Thyroid gland (tissue), 4 donors: Measurements from ENCODE around the gene PPP3CA.

ENCODE experiments used
- POLR2A ChIP-seq, 2 donors: fragments of 450-650 bp; IDR thresholded peaks; one replicate each; pipeline ENCODE4 v1.6.1; 2017; ENCODE audit warnings: antibody characterized with exemption in 2 of 2, mild to moderate bottlenecking in 2 of 2, moderate library complexity in 1 of 2
- TF ChIP-seq, protein P1 (sequence below), 6 experiments: fragments of 200-600 bp in 3 of 6; fragments of 450-650 bp in 3 of 6; sonication (generic) in 3 of 6; IDR thresholded peaks; one replicate each; pipeline ENCODE4 v1.5.1; 2016 to 2019; ENCODE audit warnings: antibody characterized with exemption in 6 of 6, mild to moderate bottlenecking in 2 of 6, inconsistent platforms in 1 of 6, moderate library complexity in 1 of 6

DNA sequence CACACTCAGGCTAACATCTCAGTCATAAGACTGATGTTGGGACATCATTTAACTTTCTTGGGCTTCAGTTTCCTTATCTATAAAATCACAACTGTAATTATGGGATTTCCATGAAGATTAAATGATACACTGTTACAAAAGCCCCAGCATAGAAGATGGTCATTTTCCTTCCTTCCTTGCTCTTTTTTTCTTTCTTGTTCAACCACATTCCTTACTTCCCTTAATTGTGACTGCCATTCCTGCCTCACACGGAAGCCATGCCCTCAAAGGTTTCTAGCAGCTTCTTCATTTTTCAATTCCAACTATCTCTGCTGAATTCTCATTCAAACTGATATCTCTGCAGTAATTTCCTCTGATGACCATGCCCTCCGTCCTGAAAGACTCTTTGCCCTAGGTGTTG is 311.8 kb downstream of the PPP3CA start:
- TF ChIP-seq, protein P1, sequence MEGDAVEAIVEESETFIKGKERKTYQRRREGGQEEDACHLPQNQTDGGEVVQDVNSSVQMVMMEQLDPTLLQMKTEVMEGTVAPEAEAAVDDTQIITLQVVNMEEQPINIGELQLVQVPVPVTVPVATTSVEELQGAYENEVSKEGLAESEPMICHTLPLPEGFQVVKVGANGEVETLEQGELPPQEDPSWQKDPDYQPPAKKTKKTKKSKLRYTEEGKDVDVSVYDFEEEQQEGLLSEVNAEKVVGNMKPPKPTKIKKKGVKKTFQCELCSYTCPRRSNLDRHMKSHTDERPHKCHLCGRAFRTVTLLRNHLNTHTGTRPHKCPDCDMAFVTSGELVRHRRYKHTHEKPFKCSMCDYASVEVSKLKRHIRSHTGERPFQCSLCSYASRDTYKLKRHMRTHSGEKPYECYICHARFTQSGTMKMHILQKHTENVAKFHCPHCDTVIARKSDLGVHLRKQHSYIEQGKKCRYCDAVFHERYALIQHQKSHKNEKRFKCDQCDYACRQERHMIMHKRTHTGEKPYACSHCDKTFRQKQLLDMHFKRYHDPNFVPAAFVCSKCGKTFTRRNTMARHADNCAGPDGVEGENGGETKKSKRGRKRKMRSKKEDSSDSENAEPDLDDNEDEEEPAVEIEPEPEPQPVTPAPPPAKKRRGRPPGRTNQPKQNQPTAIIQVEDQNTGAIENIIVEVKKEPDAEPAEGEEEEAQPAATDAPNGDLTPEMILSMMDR (IDR thresholded peaks at IDR 0.05): no peak
- no peak for TF ChIP-seq POLR2A (IDR thresholded peaks at IDR 0.05)
